Measurements from ENCODE around the gene RTN4RL1.

The RTN4RL1 gene

DNA sequence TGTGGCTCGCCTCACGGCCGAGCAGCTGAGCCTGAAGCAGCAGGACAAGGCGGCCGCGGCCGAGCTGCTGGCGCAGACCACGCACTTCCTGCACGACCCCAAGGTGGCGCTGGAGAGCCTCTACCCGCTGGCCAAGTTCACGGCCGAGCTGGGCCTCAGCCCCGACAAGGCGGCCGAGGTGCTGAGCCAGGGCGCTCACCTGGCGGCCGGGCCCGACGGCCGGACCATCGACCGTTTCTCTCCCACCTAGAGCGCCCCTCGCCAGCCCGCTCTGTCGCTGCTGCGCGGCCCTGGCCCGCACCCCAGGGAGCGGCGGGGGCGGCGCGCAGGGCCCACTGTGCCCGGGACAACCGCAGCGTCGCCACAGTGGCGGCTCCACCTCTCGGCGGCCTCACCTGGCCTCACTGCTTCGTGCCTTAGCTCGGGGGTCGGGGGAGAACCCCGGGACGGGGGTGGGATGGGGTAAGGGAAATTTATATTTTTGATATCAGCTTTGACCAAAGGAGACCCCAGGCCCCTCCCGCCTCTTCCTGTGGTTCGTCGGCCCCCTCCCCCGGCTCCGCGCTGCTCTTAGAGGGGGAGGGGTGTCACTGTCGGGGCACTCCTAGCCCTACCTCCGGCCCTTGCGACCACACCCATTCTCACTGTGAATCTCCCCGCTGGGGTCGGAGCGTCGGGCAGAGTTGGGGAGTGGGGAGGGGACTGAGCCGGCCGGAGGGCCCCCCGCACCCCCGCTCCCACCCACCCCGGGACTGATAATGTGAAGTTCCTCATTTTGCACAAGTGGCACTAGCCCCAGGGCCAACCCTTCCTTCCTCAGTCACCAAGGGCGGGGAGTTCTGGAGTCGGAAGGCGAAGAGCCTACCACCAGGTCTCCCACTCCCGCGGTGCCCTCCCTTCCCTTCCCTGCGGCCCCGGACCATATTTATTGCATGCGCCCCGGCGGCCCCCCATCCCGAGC, 33.7 kb upstream of the RTN4RL1 start:
- peak; percentile 52 for DNase-seq

DNA sequence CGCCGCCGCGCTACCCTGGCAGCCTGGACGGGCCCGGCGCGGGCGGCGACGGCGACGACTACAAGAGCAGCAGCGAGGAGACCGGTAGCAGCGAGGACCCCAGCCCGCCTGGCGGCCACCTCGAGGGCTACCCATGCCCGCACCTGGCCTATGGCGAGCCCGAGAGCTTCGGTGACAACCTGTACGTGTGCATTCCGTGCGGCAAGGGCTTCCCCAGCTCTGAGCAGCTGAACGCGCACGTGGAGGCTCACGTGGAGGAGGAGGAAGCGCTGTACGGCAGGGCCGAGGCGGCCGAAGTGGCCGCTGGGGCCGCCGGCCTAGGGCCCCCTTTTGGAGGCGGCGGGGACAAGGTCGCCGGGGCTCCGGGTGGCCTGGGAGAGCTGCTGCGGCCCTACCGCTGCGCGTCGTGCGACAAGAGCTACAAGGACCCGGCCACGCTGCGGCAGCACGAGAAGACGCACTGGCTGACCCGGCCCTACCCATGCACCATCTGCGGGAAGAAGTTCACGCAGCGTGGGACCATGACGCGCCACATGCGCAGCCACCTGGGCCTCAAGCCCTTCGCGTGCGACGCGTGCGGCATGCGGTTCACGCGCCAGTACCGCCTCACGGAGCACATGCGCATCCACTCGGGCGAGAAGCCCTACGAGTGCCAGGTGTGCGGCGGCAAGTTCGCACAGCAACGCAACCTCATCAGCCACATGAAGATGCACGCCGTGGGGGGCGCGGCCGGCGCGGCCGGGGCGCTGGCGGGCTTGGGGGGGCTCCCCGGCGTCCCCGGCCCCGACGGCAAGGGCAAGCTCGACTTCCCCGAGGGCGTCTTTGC, 32.8 kb upstream of the RTN4RL1 start:
- DNase-seq: no peak

DNA sequence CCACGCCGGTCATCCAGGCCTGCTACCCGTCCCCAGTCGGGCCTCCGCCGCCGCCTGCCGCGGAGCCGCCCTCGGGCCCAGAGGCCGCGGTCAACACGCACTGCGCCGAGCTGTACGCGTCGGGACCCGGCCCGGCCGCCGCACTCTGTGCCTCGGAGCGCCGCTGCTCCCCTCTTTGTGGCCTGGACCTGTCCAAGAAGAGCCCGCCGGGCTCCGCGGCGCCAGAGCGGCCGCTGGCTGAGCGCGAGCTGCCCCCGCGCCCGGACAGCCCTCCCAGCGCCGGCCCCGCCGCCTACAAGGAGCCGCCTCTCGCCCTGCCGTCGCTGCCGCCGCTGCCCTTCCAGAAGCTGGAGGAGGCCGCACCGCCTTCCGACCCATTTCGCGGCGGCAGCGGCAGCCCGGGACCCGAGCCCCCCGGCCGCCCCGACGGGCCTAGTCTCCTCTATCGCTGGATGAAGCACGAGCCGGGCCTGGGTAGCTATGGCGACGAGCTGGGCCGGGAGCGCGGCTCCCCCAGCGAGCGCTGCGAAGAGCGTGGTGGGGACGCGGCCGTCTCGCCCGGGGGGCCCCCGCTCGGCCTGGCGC, 32.1 kb upstream of the RTN4RL1 start:
- no peak for DNase-seq

DNA sequence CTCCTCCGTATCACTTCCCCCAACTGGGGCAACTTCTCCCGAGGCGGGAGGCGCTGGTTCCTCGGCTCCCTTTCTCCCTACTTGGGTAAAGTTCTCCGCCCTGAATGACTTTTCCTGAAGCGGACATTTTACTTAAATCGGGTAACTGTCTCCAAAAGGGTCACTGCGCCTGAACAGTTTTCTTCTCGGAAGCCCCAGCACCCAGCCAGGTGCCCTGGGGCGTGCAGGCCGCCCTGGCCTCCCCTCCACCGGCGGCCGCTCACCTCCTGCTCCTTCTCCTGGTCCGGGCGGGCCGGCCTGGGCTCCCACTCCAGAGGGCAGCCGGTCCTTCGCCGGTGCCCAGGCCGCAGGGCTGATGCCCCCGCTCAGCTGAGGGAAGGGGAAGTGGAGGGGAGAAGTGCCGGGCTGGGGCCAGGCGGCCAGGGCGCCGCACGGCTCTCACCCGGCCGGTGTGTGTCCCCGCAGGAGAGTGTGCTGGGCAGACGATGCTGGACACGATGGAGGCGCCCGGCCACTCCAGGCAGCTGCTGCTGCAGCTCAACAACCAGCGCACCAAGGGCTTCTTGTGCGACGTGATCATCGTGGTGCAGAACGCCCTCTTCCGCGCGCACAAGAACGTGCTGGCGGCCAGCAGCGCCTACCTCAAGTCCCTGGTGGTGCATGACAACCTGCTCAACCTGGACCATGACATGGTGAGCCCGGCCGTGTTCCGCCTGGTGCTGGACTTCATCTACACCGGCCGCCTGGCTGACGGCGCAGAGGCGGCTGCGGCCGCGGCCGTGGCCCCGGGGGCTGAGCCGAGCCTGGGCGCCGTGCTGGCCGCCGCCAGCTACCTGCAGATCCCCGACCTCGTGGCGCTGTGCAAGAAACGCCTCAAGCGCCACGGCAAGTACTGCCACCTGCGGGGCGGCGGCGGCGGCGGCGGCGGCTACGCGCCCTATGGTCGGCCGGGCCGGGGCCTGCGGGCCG, 31.4 kb upstream of the RTN4RL1 start:
- DNase-seq: peak; percentile 35

DNA sequence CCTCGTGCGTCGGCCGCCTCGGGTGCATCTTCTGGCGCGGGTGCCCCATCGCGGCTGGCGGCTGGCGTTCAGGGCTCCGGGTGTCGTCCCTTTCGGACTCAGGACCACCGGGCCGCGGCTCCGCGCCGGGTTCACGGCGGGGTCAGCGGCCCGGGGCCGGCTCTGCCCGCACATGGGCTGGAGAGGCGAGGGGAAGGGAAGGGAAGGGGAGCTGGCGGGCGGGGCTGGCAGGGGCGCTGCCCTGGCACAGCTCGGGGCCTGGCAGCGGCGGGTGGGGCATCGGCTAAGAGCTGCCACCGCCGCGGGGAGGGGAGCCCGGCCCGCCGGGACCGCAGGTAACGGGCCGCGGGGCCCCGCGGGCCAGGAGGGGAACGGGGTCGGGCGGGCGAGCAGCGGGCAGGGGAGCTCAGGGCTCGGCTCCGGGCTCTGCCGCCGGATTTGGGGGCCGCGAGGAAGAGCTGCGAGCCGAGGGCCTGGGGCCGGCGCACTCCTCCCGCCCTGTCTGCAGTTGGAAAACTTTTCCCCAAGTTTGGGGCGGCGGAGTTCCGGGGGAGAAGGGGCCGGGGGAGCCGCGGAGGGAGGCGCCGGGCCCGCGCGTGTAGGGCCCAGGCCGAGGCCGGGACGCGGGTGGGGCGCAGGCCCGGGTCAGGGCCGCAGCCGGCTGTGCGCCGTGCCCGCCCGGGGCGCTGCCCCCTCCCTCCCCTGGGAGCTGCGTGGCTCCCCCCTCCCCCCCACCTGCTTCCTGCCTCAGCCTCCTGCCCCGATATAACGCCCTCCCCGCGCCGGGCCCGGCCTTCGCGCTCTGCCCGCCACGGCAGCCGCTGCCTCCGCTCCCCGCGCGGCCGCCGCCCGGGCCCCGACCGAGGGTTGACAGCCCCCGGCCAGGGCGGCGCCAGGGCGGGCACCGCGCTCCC, 30.4 kb upstream of the RTN4RL1 start:
- no peak for DNase-seq

DNA sequence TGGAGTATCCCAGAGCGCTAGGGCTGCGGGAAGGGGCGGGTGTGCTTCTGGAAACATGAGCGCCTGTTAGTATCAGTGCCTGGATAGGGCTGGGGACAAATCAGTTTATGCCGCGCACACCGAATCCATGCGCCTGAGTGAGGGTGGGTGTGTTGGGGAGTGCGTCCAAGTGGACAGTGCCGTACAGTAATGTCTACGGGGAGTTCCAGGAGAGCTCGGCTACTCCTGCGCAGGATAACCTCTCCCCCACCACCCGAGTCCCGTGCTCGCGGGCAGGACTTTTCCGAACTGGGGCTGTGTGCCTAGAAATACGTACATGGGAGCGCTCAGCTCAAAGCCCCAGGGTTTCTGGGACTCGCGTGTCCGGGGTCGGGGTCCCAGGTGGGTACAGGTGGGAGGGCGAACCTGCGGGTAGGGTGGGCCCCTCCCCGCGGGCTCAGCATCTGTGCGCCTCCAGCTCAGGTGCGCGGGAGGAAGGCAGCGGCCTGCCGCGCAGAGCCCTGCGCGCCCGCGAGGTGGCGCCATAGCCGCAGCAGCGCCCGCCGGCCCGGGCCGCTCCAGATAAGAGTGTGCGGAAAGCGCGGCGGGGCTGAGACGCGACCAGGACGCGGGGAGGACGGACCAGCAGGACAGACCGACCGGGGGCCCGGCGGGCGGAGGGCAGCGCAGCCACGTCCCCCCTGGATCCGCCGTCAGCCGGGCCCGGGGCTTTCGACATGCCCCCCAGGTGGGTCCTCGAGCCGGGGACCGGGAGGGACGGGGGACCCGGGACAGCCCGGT, 29.6 kb upstream of the RTN4RL1 start, which contains the start of gene HIC1:
TSS of gene HIC1 (plus strand) at position 592 of the 780 bp plus-strand sequence. CDS start 1,588 bp downstream, outside the sequence.
- DNase-seq: peak; percentile 65

DNA sequence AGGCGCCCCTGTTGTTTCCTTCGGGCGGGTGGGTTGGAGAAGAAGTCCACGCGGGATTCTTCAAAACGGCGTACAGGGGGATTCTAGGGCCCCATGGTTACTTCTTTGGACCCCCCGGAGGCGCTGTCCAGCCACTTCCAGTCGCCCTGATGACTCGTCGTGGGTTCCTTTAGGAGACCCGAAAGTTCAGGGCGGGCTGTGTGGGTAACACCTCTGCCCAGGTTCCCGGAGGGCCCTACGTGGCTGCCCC, 29.1 kb upstream of the RTN4RL1 start:
- no peak for DNase-seq

DNA sequence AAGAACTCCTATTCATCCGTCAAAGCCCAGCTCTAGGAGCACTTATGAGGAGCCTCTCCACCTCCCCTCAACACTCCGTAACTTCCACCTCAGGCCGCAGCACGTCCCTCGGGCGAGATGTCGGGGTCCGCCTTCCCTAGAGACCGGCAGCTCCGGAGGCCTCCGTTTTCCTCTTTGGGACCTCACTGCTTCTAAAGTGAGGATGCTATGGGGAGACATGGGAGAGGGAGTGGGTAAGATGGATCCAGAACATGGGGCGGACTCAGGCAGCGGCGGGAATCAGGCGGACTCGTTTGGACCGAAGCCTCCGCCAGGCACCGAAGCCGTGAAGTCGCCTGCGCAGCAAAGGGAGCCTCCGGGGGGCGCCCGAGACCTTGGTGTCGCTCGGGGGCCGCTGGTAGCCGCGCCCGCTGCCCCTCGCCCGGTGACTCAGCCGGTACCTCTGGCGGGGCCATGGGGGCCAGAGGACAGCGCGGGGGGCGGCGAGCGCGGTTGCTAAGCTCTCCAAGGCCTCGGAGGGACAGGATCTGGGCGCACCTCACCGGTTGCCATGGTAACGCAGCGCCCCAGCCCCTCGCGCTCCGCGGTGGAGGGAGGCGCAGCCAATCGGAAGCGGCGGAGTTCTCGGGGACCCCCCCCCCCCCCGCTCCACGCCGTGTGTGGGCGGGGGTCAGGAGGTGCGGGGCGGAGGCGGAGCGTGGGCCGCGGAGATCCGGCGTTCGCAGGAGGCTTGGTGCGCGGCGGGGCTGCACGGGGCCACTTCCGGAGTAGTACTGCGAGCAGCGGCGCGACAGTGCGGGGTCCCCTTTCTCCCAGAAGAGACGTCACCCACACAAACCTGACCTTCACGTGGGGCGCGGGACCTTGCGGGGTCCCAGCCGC, 28.5 kb upstream of the RTN4RL1 start:
- DNase-seq: peak; percentile 70

DNA sequence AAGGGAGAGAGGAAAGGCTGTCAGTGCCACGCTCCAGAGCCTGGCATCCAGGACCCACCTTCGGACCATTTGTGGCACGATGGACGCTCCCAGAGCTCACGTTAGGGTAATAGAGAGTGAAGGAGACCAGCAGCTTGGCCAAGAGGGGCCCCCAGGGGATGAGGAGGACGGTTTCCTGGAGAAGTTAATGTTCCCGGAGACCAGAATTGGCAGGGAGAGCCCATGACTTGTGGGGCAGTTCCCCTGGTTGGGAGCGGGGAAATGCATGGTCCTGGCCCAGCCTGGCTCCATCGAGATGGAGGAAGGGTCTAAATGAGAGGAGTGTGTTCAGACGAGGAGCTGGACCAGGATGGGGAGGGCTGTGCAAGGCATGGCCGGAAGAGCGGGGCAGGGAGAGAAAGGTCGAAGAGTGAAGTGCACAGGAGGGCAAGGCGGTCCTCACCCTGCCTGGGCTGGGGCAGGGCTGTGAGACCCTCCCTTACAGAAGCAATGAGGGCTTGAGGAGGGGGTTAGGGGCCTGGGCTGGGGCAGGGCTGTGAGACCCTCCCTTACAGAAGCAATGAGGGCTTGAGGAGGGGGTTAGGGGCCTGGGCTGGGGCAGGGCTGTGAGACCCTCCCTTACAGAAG, 26.9 kb upstream of the RTN4RL1 start:
- DNase-seq: no peak

- no peak for DNase-seq
Measured at GRCh38 chr17:2051061-2051932, 26.2 kb upstream of the RTN4RL1 start.

DNA sequence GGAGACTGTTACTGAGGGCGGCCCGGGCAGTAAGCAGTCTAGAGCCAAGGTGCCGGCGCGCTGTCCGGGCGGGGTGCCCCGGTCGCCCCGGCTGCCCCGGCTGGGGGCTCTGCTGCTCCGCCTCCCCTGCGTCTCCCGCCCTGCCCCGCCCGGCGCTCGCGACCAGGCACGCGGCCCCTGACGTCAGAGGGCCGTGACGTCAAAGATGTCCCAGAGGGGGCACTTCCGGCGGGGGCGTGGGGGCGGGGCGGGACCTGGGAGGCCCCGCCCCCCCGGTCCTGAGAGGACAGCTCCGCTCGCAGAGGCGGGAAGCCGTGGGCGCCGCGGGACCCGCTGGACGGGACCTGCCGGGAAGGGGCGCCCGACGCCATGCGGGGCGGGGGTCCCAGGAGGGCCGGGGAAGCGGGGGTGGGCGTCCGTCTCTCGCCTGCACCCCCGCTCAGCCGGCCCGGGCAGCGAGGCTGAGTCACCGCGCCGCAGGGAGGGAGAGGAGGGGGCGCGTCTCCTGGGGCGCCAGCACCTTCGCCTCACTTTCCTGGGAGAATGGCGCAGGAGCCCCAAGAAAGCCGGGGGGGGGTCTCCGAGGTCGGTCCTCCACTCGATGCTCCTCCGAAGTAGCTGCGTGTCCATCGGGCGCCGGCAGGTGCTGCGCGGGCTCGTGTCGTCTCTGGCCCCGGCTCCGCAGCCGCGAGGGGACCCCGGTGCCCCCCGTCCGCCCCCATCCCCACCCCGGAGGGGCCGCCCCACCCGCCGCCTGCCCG, 25.3 kb upstream of the RTN4RL1 start:
- peak; percentile 70 for DNase-seq

- peak; percentile 86 for DNase-seq
Measured at GRCh38 chr17:2049333-2050299, 24.5 kb upstream of the RTN4RL1 start.

- DNase-seq: no peak
Measured at GRCh38 chr17:2048805-2049204, 23.7 kb upstream of the RTN4RL1 start.

DNA sequence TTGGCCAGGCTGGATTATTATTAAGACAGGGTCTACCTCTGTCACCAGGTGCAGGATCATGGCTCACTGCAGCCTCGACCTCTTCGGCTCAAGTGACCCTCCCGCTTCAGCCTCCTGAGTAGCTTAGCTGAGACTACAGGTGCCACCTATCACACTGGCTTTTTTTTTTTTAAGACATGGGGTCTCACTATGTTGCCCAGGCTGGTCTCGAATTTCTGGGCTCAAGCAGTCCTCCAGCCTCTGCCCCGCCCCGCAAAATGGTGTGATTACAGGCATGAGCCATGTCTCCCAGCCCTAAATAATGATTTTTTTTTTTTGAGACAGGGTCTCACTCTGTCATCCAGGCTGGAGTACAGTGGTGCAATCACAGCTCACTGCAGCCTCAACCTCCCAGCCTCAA, 22.5 kb upstream of the RTN4RL1 start:
- no peak for DNase-seq

- no peak for DNase-seq
Measured at GRCh38 chr17:2044263-2044894, 19.2 kb upstream of the RTN4RL1 start.

Data from effector CD4-positive, alpha-beta T cell (primary cell).